ENCODE results near the gene SMCO2.
A peak's percentile ranks its signal among the peaks of the same experiment; 100 is the strongest.

SMCO2 gene

GRCh38 chr12:27517961-27518665, 71.6 kb downstream of the SMCO2 start:
- FAIRE-seq (no peak), DNase-seq (ENCODE audit: insufficient read length, low spot score) (no peak)
- TF ChIP-seq POLR2A (IDR thresholded peaks at IDR 0.05; ENCODE audit: low read depth, low read length), result no peak
- TF ChIP-seq SPI1 (IDR thresholded peaks at IDR 0.05; ENCODE audit: low read depth, low read length), result no peak
- no peak for TF ChIP-seq PAX5 (IDR thresholded peaks at IDR 0.05; ENCODE audit: insufficient read depth, low read length, severe bottlenecking)
- no peak for TF ChIP-seq TAF1 (IDR thresholded peaks at IDR 0.05; ENCODE audit: low read depth, low read length)
- TF ChIP-seq POLR2AphosphoS5 (IDR thresholded peaks at IDR 0.05; ENCODE audit: low read depth, low read length), result no peak
- TF ChIP-seq POU2F2 (IDR thresholded peaks at IDR 0.05; ENCODE audit: low read depth, low read length), result no peak

GRCh38 chr12:27521066-27521465, 74.5 kb downstream of the SMCO2 start:
- DNase-seq (ENCODE audit: insufficient read length, low spot score), result no peak
- FAIRE-seq, result no peak
- TF ChIP-seq TAF1 (IDR thresholded peaks at IDR 0.05; ENCODE audit: low read depth, low read length) (no peak), POLR2AphosphoS5 (IDR thresholded peaks at IDR 0.05; ENCODE audit: low read depth, low read length) (no peak)

- no peak for DNase-seq (ENCODE audit: insufficient read length, low spot score)
- FAIRE-seq, result no peak
- TF ChIP-seq TAF1 (IDR thresholded peaks at IDR 0.05; ENCODE audit: low read depth, low read length) (no peak), POLR2A (IDR thresholded peaks at IDR 0.05; ENCODE audit: low read depth, low read length) (no peak), POU2F2 (IDR thresholded peaks at IDR 0.05; ENCODE audit: low read depth, low read length) (no peak), POLR2AphosphoS5 (IDR thresholded peaks at IDR 0.05; ENCODE audit: low read depth, low read length) (no peak), PAX5 (IDR thresholded peaks at IDR 0.05; ENCODE audit: insufficient read depth, low read length, severe bottlenecking) (no peak), SPI1 (IDR thresholded peaks at IDR 0.05; ENCODE audit: low read depth, low read length) (no peak)
Observed at GRCh38 chr12:27521981-27522380, 75.4 kb downstream of the SMCO2 start.

DNA sequence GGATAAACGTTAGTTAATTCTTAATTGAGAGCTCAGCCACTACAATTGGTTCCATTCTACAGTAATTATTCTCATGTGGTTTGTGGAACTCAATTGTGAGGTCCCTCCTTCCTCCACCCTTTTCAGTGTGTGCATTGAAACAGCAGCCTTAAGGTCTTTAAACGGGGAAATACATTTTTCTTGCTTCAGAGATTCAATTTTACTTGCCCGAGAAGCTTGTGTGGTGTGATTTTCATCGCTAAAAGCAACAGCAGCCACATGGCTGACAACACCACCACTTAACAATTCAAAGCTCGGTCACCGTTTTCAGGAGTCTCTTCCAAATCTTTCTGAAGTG, 76.7 kb downstream of the SMCO2 start:
- DNase-seq (ENCODE audit: insufficient read length, low spot score) (no peak), FAIRE-seq (peak; percentile 23)
- TF ChIP-seq POLR2A (IDR thresholded peaks at IDR 0.05; ENCODE audit: low read depth, low read length), result no peak
- no peak for TF ChIP-seq SPI1 (IDR thresholded peaks at IDR 0.05; ENCODE audit: low read depth, low read length)
- TF ChIP-seq TAF1 (IDR thresholded peaks at IDR 0.05; ENCODE audit: low read depth, low read length), result no peak
- TF ChIP-seq POU2F2 (IDR thresholded peaks at IDR 0.05; ENCODE audit: low read depth, low read length), result no peak
- no peak for TF ChIP-seq POLR2AphosphoS5 (IDR thresholded peaks at IDR 0.05; ENCODE audit: low read depth, low read length)
- no peak for TF ChIP-seq PAX5 (IDR thresholded peaks at IDR 0.05; ENCODE audit: insufficient read depth, low read length, severe bottlenecking)

GRCh38 chr12:27523642-27524493, 77.3 kb downstream of the SMCO2 start, which contains the start of gene PPFIBP1:
Gene PPFIBP1, plus strand, starts transcription at chr12:27524206. Its CDS starts 109,191 bp downstream, at chr12:27633397.
- TF ChIP-seq POLR2AphosphoS5 (IDR thresholded peaks at IDR 0.05; ENCODE audit: low read depth, low read length), result 0 out of 2 replicates have a peak, but pooled peaks have one; percentile 61
- no peak; the same call in 1 of the 2 replicates for TF ChIP-seq POLR2A (IDR thresholded peaks at IDR 0.05; ENCODE audit: low read depth, low read length)
- peak; percentile 95 for TF ChIP-seq POU2F2 (IDR thresholded peaks at IDR 0.05; ENCODE audit: low read depth, low read length)
- peak; percentile 60 for TF ChIP-seq SPI1 (IDR thresholded peaks at IDR 0.05; ENCODE audit: low read depth, low read length)
- DNase-seq (ENCODE audit: insufficient read length, low spot score), result peak; percentile 72
- peak; percentile 95 for FAIRE-seq

GRCh38 chr12:27524494-27524835, 77.9 kb downstream of the SMCO2 start:
- TF ChIP-seq POLR2AphosphoS5 (IDR thresholded peaks at IDR 0.05; ENCODE audit: low read depth, low read length) (no peak), TAF1 (IDR thresholded peaks at IDR 0.05; ENCODE audit: low read depth, low read length) (no peak), POU2F2 (IDR thresholded peaks at IDR 0.05; ENCODE audit: low read depth, low read length) (no peak), SPI1 (IDR thresholded peaks at IDR 0.05; ENCODE audit: low read depth, low read length) (no peak), PAX5 (IDR thresholded peaks at IDR 0.05; ENCODE audit: insufficient read depth, low read length, severe bottlenecking) (no peak), POLR2A (IDR thresholded peaks at IDR 0.05; ENCODE audit: low read depth, low read length) (no peak)
- no peak for DNase-seq (ENCODE audit: insufficient read length, low spot score)
- no peak for FAIRE-seq

DNA sequence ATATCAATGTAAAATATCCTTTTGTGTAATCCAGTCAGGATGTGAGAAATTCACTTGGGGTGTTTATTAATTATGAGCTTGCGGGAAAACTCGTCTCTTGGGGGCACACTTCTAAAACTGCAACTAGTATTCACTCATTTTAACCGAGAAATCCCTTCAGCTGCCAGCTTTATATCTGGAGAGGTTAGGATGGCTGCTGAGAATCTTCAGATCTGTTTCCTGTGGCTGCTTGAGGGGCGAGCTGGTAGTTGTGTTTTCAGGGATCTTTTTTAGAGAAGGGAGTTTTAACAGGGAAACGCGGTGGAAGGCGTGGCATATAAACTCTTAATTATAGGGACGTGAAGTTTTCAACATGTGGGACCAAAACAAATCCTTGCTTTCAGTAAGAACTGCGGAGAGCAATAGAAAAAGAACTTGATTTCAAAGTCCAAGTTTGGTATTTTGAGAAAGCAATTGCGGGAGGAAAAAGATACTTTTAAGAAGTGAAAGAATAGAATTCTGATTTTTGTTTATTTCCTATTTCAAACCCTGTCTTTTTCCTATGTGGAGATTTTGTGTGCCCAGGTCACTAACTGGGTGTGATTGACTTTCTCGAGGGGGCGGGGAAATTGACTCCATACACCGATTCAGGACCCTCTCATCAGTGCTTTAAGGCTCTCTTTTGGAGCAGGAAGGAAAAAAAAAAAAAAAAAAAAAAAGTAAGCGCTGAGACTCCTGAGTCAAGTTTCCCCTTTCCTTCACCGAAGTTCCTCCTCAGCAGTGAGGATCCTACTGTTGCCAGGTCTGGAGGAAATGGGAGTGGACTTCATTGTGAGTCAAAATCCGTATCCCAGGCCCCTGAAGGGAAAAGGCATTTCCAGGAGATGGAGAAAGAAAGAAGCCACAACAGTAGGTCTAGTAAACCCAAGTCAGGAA, 78.6 kb downstream of the SMCO2 start:
- no peak for FAIRE-seq
- no peak for DNase-seq (ENCODE audit: insufficient read length, low spot score)
- TF ChIP-seq TAF1 (IDR thresholded peaks at IDR 0.05; ENCODE audit: low read depth, low read length) (no peak), POU2F2 (IDR thresholded peaks at IDR 0.05; ENCODE audit: low read depth, low read length) (no peak), POLR2A (IDR thresholded peaks at IDR 0.05; ENCODE audit: low read depth, low read length) (no peak), PAX5 (IDR thresholded peaks at IDR 0.05; ENCODE audit: insufficient read depth, low read length, severe bottlenecking) (no peak), POLR2AphosphoS5 (IDR thresholded peaks at IDR 0.05; ENCODE audit: low read depth, low read length) (no peak), SPI1 (IDR thresholded peaks at IDR 0.05; ENCODE audit: low read depth, low read length) (no peak)

GRCh38 chr12:27527512-27527911, 81.0 kb downstream of the SMCO2 start:
- DNase-seq (ENCODE audit: insufficient read length, low spot score), result no peak
- FAIRE-seq, result no peak
- TF ChIP-seq POLR2AphosphoS5 (IDR thresholded peaks at IDR 0.05; ENCODE audit: low read depth, low read length), result no peak
- no peak for TF ChIP-seq TAF1 (IDR thresholded peaks at IDR 0.05; ENCODE audit: low read depth, low read length)
- no peak for TF ChIP-seq SPI1 (IDR thresholded peaks at IDR 0.05; ENCODE audit: low read depth, low read length)

DNA sequence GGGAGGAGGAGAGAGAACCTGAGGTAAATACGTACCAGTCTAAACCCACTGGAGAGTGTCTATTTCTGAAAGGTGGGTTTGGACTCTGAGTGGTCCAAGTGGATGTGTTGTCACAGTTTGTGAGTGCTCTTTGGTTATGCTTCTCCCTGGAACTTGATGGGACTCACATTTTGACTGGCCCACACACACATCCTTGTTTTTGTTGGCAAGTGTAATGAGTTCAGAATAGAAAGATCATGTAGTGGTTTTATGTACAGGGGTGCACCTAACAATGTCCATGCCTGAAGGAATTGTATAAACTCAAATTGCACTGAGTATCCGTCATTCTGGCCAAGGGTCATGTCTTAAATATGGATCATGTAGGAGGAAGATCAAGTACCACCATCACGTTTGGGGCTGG, 82.3 kb downstream of the SMCO2 start:
- DNase-seq (ENCODE audit: insufficient read length, low spot score) (no peak), FAIRE-seq (peak; percentile 47)
- no peak for TF ChIP-seq POU2F2 (IDR thresholded peaks at IDR 0.05; ENCODE audit: low read depth, low read length)
- TF ChIP-seq TAF1 (IDR thresholded peaks at IDR 0.05; ENCODE audit: low read depth, low read length), result no peak
- TF ChIP-seq PAX5 (IDR thresholded peaks at IDR 0.05; ENCODE audit: insufficient read depth, low read length, severe bottlenecking), result no peak
- TF ChIP-seq POLR2A (IDR thresholded peaks at IDR 0.05; ENCODE audit: low read depth, low read length), result no peak
- no peak for TF ChIP-seq SPI1 (IDR thresholded peaks at IDR 0.05; ENCODE audit: low read depth, low read length)
- TF ChIP-seq POLR2AphosphoS5 (IDR thresholded peaks at IDR 0.05; ENCODE audit: low read depth, low read length), result no peak

Measured in GM12891 (cell line).